ENCODE results near the gene NTN1.

NTN1 gene

DNA sequence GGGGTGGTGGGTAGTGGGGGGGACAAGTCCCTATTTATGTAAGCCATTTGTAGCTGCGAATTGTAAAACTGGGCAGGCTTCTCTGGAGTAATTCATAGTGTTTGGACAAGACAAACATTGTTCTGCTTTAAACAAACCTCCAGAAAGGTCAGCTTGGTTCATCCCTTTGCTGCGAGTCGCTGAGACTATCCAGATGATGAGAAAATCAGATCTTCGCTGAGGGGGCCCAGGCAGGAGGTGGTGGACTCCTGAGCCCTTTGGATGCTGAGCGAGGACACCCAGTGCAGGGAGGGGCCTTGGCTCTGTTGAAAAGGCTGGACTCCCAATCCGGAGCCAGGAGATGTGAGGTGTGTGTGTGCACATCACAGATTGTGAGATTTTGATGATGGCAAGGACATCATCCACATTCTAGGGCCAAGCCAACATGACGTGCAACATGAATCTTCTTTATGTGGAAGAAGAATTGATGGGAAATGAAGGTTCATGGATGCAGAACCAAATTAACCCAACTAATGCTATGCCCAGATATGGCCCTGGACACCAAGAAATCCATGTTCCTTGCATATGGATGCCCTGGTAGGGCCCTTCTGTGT is 15.0 kb upstream of the NTN1 start:
- no peak for DNase-seq (ENCODE audit: low spot score)

DNA sequence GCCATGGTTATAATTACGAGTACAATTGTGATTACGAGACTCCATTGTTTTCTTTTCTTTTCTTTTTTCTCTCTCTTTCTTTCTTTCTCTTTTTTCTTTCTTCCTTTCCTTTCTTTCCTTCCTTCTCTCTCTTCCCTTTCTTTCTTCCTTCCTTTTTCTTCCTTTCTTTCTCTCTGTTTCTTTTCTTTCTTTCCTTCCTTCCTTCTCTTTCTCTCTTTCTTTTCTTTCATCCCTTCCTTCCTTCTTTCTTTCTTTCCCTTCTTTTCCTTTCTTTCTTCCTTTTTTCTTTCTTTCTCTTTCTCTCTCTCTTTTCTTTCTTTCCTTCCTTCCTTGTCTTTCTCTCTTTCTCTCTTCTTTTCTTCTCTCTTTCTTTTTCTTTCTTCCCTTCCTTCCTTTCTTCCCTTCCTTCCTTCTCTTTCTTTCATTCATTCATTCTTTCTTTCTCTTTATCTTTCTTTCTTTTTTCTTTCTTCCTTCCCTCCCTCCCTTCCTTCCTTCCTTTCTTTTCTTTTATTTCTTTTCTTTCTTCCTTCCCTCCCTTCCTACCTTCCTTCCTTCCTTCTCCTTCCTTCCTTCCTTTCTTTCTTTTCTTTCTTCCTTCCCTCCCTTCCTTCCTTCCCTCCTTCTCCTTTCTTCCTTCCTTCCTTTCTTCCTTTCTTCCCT is 14.1 kb upstream of the NTN1 start:
- DNase-seq (ENCODE audit: low spot score) = no peak

DNA sequence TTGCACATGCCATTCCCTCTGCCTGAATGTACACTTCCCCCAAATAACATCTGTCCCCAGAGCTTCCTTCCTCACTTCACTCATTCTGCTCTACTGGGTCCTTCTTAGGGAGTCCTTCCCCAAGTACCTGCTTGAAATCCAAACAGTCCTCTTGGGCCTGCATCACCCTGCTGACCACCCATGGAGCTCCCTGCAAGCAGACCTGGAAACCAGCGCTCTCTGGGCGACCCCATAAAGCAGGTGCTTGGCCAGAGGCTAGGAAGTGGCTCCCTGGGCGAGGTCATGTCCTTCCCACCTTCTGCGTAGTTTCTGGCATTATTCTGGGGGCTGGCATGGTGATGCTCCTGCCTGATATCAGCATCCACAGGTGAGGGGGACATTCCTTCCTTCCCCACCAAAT is 12.2 kb upstream of the NTN1 start:
- no peak for DNase-seq (ENCODE audit: low spot score)

DNA sequence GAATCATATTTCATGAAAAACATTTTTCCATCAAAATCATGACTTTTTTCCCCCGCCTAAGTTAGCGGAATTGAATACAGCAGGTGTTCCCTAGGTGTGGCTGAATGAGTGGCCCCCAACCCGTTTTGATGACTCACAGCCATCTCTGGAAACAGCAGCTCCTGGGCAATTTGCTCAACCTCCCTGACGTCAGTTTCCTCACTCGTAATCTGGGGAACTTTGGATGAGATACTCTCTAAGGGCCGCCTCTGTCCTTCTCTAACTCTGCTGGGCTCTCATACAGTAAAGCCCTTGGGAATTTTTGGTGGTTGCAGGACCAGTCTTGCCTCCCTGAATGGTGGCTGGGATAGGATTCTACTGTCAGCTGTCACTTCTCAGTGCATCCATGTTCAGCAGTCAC is 11.6 kb upstream of the NTN1 start:
- no peak for DNase-seq (ENCODE audit: low spot score)

DNA sequence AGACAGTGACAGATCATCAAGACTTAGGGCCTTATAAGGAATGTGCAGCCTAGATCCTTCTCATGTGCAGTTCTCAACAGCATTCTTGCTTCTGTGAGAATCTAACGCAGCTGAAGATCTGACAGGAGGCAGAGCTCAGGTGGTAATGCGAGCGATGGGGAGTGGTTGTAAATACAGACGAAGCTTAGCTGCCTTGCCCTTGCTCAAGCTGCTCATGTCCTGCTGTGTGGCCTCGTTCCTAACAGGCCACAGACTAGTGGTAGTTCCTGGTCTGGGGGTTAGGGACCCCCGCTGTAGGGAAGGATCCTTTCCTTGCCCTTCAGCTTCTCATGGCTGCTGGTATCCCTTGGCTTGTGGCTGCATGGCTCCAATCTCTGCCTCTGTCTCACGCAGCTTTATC is 10.3 kb upstream of the NTN1 start:
- no peak for DNase-seq (ENCODE audit: low spot score)

DNA sequence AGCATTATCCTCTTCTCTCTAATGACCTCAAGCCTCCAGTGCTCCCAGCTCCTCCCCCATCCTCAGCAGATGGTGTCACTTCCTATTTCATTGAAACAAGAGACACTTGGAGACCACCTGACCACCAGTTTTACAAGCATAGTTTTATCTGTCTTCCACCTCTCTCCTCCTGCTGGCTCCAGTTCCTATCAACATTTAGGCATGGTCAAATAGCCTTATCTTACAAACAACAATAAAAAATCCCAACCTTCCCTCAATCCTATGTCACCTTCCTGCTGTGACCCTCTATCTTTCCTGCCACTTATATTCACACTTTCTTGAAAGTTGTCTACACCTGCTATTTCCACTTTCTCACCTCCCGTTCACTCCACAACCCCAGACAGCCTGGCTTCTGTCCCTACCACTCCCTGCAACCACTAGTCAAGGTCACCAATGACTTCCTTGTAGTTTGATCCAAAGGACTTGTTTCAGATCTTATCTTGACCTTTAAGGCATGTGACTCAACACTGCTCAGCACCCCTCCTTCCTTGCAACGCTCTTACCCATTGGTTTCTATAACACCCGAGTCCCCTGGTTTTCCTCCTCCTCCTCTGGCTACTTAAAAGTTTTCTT is 4.3 kb upstream of the NTN1 start:
- DNase-seq (ENCODE audit: low spot score) = no peak

DNA sequence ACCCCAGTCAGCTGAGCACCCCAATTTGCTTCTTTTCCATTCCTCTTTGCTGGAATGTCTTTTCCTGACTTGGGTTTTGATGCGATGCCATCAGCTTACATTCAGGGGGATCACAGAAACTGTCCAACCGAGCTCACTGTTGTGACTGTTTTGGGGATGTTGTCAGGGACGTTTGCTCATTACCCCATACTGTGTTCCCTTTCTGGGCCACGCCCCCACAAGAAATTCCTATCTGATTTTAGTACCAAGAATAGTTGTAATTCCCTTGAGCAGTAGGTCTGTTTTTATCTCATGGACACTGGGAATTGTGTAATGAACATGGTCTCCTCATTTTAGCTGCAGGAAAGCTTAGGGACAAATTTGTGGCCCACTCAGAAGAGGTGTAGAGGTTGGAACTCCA is 2.6 kb upstream of the NTN1 start:
- no peak for DNase-seq (ENCODE audit: low spot score)

DNA sequence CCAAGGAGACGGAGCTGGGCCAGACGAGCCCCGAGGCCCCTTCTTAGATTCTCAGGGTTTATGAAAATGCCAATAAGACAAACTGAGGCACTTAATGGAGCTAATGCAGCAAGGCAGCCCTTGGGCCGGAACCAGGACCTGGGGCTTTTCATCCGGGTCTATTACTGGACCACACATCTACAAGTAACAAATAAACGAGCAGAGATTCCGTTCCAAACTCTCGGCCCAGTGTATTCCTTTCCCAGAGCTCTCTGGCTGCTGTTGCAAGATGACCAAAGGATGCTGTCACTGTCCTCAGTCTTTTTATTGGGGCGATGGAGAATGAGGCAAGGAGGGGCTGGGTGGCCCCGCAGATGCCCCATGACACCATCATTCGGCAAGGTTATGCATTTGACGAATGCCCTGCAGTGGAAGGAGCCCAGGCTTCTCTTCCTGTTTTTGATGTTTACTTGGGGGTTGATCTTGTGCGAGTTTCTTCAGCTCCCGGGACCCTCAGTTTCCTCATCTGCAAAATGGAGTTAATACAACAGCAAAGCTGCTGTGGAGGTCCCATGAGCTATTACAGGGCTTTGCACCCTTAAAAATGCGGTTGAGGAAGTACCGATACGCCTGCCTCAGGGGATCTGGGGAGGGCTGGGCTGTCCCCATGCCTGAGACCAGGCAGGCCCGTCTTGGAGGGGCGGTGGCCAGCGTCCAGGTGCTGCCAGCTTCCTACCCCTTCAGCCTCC is 1.1 kb upstream of the NTN1 start:
- DNase-seq (ENCODE audit: low spot score) = no peak

DNA sequence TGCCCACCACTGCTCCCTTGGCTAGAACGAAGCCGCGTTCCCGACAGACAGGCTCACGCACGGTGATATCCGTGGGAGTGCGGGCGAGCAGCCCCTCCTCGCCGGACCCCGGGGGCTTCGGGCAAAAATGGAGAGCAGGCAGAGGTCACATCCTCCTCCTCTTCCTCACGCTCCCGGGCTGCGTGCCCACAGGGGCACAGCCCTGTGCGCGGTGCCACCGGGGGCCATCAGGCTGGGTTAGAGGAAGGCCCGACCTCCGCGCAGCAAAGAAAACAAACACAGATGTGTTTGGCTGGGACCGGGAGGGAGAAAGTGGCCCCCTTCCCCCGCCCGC is 519 bp upstream of the NTN1 start:
- no peak for DNase-seq (ENCODE audit: low spot score)

DNA sequence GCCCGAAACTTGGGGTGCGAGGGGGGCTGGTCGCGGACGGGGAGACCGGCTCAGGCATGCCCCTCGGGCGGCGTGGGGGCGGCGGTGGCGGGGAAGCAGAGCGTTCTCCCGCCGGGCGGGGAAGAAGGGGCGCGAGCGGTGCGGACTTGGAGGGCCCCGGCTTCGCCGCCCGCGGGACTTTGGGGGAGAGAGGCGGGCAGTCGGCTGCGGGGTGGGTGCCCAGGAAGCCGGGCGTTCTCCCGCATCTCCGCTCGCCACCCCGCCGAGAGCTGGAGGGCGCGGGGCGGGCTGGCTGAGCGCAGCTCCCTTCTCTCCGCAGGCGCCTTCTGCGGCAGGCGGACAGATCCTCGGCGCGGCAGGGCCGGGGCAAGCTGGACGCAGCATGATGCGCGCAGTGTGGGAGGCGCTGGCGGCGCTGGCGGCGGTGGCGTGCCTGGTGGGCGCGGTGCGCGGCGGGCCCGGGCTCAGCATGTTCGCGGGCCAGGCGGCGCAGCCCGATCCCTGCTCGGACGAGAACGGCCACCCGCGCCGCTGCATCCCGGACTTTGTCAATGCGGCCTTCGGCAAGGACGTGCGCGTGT is 772 bp downstream of the NTN1 start:
- no peak for DNase-seq (ENCODE audit: low spot score)

DNA sequence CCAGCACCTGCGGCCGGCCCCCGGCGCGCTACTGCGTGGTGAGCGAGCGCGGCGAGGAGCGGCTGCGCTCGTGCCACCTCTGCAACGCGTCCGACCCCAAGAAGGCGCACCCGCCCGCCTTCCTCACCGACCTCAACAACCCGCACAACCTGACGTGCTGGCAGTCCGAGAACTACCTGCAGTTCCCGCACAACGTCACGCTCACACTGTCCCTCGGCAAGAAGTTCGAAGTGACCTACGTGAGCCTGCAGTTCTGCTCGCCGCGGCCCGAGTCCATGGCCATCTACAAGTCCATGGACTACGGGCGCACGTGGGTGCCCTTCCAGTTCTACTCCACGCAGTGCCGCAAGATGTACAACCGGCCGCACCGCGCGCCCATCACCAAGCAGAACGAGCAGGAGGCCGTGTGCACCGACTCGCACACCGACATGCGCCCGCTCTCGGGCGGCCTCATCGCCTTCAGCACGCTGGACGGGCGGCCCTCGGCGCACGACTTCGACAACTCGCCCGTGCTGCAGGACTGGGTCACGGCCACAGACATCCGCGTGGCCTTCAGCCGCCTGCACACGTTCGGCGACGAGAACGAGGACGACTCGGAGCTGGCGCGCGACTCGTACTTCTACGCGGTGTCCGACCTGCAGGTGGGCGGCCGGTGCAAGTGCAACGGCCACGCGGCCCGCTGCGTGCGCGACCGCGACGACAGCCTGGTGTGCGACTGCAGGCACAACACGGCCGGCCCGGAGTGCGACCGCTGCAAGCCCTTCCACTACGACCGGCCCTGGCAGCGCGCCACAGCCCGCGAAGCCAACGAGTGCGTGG is 1.5 kb downstream of the NTN1 start:
- no peak for DNase-seq (ENCODE audit: low spot score)

DNA sequence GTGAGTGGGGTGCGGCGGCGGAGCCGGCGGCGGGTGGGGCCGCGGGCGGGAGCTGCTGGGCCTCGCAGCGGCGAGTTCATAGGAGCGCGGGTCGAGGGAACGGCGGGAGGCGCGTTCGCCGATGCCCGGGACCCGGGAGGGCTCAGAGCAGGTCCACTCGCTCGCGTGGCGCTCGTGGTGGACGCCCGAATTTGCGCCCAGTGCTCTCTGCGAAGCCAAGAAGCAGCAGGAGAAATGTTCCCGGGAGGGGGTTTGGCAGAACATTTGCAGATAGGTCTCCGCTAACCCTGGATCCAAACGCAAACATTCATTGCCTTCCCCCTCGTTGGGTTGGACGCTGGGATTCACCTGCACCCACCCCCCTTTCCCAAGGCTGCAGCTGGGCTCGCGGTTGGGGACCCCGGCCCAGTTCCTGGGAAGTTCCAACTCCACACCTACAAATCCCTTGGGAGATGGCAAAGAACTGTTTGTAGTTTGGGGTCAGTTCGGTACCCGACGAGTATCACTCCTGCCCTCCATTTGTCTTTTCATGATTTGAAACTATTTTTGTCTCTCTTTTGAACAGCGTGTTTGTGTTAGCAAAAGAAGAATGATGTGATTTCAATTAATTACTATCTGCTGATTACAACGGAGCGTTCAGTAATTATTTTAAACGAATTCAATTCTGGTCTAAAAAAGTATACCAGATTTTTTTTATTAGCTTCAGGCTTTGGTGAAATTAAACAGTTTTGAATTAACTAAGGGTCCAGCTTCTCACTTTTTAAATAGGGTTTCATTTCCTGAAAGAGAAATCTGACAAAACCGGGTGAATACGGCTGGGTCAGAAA is 2.3 kb downstream of the NTN1 start:
- no peak for DNase-seq (ENCODE audit: low spot score)

DNA sequence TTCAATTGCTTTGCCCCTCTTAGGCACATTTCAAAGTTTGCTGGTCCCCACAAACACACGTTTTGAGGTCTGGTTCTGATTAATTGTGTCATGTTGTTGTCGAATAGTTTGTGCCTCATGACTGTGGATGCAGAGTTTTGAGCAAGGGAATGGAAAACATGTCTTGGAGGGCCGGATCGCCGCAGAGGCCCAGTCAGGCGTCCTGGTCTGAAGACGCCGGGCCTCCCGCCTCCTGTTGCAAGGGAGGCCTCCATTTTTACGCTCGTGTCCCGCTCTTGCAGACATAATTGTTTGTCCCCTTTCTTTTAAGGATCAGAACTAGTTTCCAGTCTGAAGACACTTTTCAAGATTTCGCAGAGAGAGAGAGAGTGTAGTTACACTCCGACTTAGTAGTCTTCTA is 3.2 kb downstream of the NTN1 start:
- DNase-seq (ENCODE audit: low spot score) = no peak

DNA sequence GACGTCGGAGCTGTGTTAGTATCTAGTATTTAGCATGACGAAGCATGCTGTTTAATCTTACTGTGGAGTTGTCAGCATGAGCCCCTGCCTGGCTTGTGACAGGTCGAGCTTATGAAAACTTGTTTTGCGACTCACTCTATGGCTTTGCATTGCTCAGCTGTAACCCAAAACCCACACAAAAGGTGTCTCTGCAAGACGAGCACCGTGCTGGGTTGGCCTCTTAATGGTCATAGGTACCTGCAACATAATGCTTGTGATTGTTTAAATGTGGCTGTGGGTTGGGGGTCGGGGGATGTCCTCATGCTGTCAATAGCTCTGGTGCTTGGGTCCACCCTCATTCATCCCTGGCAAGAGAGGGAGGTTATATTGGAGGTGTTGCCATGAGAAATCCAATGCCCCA is 5.4 kb downstream of the NTN1 start:
- no peak for DNase-seq (ENCODE audit: low spot score)

DNA sequence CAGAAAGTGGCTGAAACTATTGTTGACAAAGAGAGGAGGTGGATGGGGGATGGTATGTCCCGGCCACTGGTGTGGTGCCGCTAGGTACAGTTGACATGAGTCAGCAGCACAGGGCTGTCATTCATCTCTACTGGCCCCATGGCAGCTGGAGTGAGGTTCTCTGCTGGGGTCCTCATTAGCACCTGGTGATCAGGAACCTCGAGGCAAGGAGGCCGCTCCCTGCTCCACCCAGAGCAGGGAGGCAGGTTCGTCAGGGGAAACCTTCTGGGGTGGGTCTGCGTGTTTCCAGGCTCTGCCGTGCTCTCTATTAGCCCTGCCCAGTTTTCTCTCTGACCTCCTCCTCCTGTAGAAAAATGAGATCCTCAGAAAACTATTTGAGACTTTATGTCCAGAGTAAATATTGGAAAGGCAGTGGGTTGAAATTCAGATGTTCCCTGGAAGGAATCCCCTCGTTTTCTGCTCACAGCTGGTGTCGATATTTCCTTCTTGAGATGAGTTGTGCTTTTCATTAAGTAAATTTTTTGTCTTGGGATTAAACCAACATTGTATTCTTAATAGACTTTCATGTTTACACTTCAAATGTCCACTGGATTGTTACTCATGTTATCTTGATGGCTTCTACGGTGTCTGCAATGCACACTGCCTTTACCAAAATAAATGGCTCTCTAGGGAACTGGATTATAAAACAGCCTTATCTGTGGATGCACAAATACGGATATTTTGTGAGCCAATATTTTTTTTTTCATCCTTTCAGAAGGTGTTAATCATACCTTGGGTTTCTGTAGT is 7.1 kb downstream of the NTN1 start:
- DNase-seq (ENCODE audit: low spot score) = no peak

DNA sequence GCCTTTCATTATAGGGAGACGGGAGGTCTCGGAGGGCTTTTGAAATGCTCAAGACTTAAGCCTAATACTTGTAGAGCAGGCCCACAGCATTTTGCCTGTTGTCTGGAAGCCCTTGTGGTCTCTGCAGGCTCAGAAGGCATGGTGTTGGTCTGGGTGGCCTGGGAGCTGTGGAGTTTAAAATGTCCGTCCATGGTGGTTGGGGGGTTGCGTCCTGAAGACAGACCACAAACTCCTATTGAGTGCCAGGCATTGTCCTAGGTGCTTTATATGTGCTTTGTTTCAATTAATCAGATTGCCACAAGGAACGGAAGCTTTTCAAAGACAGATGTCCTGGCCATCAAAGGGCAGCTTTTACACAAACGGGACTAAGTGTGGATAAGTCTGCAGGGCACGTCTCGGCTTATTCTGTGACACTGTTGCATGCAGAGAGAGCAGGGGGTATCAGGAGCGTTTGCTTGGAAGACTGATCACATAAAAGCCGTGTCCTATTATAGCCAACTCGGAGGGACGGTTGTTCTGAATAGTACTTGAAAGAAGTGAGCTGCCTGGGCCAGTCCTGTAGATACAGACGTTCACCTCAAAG is 7.8 kb downstream of the NTN1 start:
- no peak for DNase-seq (ENCODE audit: low spot score)

DNA sequence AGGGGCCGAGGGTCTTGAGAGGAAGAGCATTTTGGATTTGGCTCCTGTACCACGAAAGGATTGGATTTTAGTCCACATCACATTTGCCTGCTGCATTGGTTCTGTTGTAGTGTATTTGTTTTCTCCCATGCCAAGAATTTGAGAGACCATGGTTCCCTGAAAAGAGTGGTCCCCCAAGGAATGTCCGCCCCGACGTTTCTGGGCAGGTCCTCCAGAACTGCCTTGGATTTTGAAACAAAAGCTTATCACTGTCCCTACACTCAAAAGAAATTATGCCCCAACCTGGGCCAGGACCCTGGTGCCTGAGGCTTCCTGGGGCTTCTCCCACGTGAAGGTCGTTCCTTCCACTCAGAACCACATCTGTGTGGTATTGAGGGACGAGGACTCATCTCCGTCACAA is 10.8 kb downstream of the NTN1 start:
- DNase-seq (ENCODE audit: low spot score) = no peak

DNA sequence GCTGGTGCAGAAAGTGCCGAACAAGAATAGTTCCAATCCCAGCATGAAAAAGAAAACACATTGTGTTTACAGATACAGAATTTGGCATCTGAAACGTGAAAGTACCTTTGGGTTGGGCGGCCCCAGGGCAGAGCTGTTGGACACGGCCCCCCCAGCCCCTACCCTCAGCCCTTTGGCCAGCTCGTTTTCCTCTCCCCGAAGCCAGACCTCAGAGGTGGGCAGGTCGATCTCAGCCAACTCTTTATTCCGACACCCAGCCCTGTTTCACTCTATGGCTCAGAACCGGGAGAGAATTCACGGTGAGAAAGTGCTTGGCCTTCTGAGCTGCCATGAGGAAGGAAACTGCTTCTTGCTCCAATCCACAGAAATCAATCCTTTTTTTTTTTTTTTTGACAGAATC is 11.3 kb downstream of the NTN1 start:
- no peak for DNase-seq (ENCODE audit: low spot score)

DNA sequence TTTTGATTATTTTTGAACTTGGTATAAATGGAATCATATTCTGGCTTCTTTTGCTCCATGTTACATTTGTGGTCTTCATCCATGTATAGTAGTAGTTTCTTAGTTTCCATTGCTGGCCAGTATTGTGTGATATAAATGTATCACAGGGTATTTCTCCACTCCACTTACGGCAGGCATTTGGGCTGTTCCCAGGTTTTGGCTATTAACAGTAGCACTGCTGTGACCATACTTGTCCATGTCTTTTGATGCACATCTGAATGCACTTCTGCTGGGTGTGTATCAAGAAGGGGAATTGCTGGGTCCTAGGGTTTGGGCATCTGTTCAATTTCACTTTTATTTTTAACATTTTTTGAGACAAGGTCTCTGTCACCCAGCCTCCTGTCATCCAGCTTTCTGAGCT is 13.9 kb downstream of the NTN1 start:
- no peak for DNase-seq (ENCODE audit: low spot score)

DNA sequence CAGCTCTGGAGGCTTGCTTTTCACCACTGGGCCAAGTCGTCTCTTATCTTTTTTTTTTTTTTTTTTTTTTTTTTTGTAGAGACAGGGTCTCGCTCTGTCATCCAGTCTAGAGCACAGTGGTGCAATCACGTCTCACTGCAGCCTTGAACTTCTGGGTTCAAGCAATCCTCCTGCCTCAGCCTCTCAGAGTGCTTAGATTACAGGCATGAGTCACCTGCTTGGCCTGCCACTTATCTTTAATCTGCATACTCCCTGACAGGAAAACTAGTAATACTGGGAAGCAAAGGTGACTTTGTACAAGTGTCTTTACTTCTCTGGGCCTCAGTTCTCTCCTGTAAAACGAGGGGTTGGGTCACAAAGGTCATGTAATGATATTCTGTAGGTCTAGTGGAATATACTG is 15.0 kb downstream of the NTN1 start:
- DNase-seq (ENCODE audit: low spot score) = no peak
